ENCODE measurements around the gene ZXDC.
A peak's percentile ranks its signal among the peaks of the same experiment; 100 is the strongest.

ZXDC gene

DNA sequence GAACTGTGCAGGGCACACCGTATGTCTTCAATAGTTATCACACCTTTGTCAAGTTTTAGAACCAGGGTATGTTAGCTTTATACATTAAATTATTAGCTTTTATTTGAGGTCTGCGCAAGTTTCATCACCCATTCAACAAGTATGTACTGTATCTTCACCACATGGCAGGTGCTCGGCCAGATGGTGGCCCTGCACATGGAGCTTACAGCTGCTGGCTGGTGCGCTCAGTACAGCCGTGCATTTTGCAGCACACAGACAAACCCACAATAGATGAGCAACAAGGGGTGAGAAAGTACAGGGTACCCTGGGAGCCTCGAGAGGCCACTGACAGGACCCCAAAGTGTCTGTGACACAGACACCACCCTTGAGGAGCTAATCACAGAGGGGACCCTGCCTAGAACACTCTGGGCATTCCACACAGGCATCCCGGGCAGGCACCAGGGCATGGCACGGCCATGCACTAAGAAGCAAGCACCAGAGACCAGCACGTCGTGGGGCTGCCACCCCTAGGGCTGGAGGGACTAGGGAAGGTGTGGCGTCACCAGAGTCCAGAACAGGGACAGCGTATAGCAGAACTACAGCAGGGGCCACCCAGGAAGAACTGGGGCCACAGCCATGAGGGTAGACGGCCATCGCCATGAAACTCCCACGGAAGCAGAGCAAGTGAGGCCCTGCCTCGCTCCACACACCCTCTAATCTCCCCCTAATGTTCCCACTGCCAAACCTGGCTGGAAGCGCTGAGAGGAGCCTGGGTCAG lies 27.4 kb downstream of the ZXDC start:
- H3K27ac ChIP-seq, result no peak overlapping the region
- no peak overlapping the region for H3K4me3 ChIP-seq
- intact Hi-C loops (cut with DNase I; ENCODE audit: low total_unique reads), result no loop called here
- no peak for DNase-seq
- TF ChIP-seq, protein P1, sequence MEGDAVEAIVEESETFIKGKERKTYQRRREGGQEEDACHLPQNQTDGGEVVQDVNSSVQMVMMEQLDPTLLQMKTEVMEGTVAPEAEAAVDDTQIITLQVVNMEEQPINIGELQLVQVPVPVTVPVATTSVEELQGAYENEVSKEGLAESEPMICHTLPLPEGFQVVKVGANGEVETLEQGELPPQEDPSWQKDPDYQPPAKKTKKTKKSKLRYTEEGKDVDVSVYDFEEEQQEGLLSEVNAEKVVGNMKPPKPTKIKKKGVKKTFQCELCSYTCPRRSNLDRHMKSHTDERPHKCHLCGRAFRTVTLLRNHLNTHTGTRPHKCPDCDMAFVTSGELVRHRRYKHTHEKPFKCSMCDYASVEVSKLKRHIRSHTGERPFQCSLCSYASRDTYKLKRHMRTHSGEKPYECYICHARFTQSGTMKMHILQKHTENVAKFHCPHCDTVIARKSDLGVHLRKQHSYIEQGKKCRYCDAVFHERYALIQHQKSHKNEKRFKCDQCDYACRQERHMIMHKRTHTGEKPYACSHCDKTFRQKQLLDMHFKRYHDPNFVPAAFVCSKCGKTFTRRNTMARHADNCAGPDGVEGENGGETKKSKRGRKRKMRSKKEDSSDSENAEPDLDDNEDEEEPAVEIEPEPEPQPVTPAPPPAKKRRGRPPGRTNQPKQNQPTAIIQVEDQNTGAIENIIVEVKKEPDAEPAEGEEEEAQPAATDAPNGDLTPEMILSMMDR (IDR thresholded peaks at IDR 0.05), result no peak
- H3K36me3 ChIP-seq, result peaks cover 40 to 56% (median 54%) of the 10 kb centered on the region in 3 donors
- no peaks in the 10 kb centered on the region for H3K27me3 ChIP-seq
- peaks cover 0 to 4% (median 0%) of the 10 kb centered on the region in 4 donors for H3K4me1 ChIP-seq
- H3K9me3 ChIP-seq, result no peaks in the 10 kb centered on the region

DNA sequence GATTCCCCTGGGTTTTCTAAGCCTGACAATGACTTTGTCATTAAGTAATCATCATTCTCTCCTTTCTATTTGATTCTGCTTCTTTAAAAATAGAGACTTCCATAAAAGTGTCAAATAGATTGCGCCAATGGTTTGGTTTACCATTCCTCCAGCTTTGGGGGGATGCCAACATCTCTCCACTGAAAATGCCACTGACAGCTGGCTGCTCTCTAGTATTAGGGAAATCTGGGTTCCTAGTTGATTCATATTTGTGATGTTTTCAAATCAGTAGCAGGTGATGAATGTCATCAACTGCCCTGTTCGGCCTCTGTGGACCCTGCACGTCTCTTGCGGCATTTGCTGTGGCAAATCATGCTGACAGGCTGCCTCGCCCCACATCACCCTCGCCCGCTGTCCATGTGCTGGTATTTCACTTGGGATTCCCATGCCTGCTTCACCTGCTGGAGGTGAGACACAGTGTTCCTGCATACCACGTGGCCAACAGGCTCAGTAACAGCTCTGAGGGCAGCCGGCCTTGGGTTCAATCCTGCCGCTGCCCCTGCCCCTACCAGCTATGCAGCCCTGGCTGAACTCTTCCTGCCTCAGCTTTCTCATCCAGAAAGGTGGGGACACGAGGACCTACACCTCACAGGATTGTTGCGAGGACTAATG lies 28.1 kb downstream of the ZXDC start:
- Histone ChIP-seq H3K4me3 (no peak overlapping the region), H3K36me3 (peaks cover 40 to 53% (median 46%) of the 10 kb centered on the region in 3 donors), H3K9me3 (no peaks in the 10 kb centered on the region), H3K27ac (no peak overlapping the region), H3K4me1 (peaks cover 0 to 4% (median 0%) of the 10 kb centered on the region in 4 donors), H3K27me3 (no peaks in the 10 kb centered on the region)
- TF ChIP-seq, protein P1 (IDR thresholded peaks at IDR 0.05), result no peak
- DNase-seq, result no peak
- intact Hi-C loops (cut with DNase I; ENCODE audit: low total_unique reads), result no loop called here

DNA sequence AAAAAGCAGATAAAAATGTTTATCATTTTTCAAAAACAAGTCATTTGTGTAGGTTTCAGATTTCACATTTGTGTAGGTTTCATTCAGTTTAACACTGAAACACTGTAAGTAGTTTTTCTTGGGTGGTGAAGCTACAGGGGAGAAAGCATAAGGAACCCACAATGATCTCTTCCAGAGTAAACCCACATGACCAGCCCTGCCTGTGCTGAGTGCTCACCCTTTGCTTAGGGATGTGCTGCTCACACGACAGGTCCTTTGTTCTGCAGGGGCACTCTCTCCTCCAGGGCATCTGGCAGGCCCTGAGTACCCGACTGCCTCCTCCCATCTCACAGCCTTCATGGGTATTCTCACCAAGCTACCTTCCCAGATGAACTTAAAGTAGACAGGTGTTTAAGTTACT lies 28.9 kb downstream of the ZXDC start:
- TF ChIP-seq, protein P1 (IDR thresholded peaks at IDR 0.05), result no peak
- no peak overlapping the region for H3K27ac ChIP-seq
- H3K27me3 ChIP-seq, result no peaks in the 10 kb centered on the region
- H3K9me3 ChIP-seq, result no peaks in the 10 kb centered on the region
- no peak for DNase-seq
- no peak overlapping the region for H3K4me3 ChIP-seq
- intact Hi-C loops (cut with DNase I; ENCODE audit: low total_unique reads), result no loop called here
- peaks cover 0 to 4% (median 0%) of the 10 kb centered on the region in 4 donors for H3K4me1 ChIP-seq
- H3K36me3 ChIP-seq, result peaks cover 34 to 45% (median 40%) of the 10 kb centered on the region in 3 donors

DNA sequence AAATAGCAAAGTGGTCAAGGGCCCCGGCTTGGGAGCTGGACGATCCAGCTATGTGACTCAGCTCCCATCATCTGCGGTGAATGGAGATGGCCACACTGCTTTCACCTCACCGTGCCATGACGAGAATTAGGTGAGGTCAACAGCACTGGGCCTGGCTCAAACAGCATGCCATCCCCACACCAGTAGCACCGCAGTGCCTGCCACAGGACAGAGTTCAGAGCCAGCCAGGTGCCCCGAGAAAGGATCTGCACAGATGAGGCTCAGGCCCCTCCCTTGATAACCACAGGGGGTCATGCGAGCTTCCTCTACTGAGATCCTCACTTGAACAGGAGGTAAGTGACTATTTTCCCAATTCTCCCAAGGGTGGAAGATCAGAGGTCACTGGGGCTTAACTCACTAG lies 29.4 kb downstream of the ZXDC start:
- Histone ChIP-seq H3K4me3 (no peak overlapping the region), H3K4me1 (peaks cover 0 to 4% (median 0%) of the 10 kb centered on the region in 4 donors), H3K36me3 (peaks cover 33 to 45% (median 40%) of the 10 kb centered on the region in 3 donors), H3K27ac (no peak overlapping the region), H3K27me3 (no peaks in the 10 kb centered on the region), H3K9me3 (no peaks in the 10 kb centered on the region)
- TF ChIP-seq, protein P1 (IDR thresholded peaks at IDR 0.05), result no peak
- DNase-seq, result peak in 1 of 2 donors; percentile 54
- intact Hi-C loops (cut with DNase I; ENCODE audit: low total_unique reads), result no loop called here

DNA sequence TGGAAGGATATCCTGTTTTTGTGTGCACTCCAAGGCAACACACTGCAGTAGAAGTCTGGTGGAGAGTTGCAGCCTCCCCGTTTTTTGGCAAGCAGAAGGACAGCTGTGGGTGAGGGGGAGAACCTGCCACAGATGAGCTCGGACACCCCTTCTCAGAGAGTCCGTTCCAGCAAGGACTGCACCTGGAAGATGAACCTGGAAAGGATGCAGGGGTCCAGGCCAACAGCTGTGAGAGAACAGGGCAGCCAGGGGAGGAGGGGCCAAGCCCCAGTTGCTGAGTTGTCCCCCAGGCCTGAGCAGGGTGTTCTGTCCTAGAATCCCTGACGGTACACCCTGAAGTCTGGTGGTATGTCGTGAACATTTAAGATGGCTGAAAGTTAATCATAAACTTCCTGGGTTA lies 30.2 kb downstream of the ZXDC start:
- Histone ChIP-seq H3K27me3 (no peaks in the 10 kb centered on the region), H3K27ac (no peak overlapping the region), H3K36me3 (peaks cover 29 to 45% (median 40%) of the 10 kb centered on the region in 3 donors), H3K4me1 (peaks cover 0 to 4% (median 0%) of the 10 kb centered on the region in 4 donors), H3K9me3 (no peaks in the 10 kb centered on the region), H3K4me3 (no peak overlapping the region)
- TF ChIP-seq, protein P1 (IDR thresholded peaks at IDR 0.05), result no peak
- no peak for DNase-seq
- intact Hi-C loops (cut with DNase I; ENCODE audit: low total_unique reads), result no loop called here
